ENCODE measurements around the gene FOXP1.

The FOXP1 gene

GRCh38 chr3:70959506-70960291 lies 623.8 kb downstream of the FOXP1 start:
- no peak for DNase-seq (ENCODE audit: low spot score)
- TF ChIP-seq CTCF (IDR thresholded peaks at IDR 0.05; ENCODE audit: extremely low read depth, insufficient read depth, missing control alignments), result no peak
- in situ Hi-C loops (cut with MboI; ENCODE audit: low pct_unique_long_range_greater_than_20kb, low sequenced_read_pairs, unreplicated experiment), result no loop called here

- no peak for TF ChIP-seq CTCF (IDR thresholded peaks at IDR 0.05; ENCODE audit: extremely low read depth, insufficient read depth, missing control alignments)
- DNase-seq (ENCODE audit: low spot score), result no peak
- in situ Hi-C loops (cut with MboI; ENCODE audit: low pct_unique_long_range_greater_than_20kb, low sequenced_read_pairs, unreplicated experiment), result no loop called here
Measured at GRCh38 chr3:70952033-70952747, 631.3 kb downstream of the FOXP1 start.

- TF ChIP-seq CTCF (IDR thresholded peaks at IDR 0.05; ENCODE audit: extremely low read depth, insufficient read depth, missing control alignments), result no peak
- in situ Hi-C loops (cut with MboI; ENCODE audit: low pct_unique_long_range_greater_than_20kb, low sequenced_read_pairs, unreplicated experiment), result no loop called here
- DNase-seq (ENCODE audit: low spot score), result no peak
Measured at GRCh38 chr3:70951316-70951715, 632.2 kb downstream of the FOXP1 start.

GRCh38 chr3:70947579-70947978 lies 635.9 kb downstream of the FOXP1 start:
- no peak for DNase-seq (ENCODE audit: low spot score)
- in situ Hi-C loops (cut with MboI; ENCODE audit: low pct_unique_long_range_greater_than_20kb, low sequenced_read_pairs, unreplicated experiment), result no loop called here
- no peak for TF ChIP-seq CTCF (IDR thresholded peaks at IDR 0.05; ENCODE audit: extremely low read depth, insufficient read depth, missing control alignments)

GRCh38 chr3:70943886-70944285 lies 639.6 kb downstream of the FOXP1 start:
- DNase-seq (ENCODE audit: low spot score), result no peak
- in situ Hi-C loops (cut with MboI; ENCODE audit: low pct_unique_long_range_greater_than_20kb, low sequenced_read_pairs, unreplicated experiment), result no loop called here
- no peak for TF ChIP-seq CTCF (IDR thresholded peaks at IDR 0.05; ENCODE audit: extremely low read depth, insufficient read depth, missing control alignments)

- DNase-seq (ENCODE audit: low spot score), result no peak
- in situ Hi-C loops (cut with MboI; ENCODE audit: low pct_unique_long_range_greater_than_20kb, low sequenced_read_pairs, unreplicated experiment), result no loop called here
Measured at GRCh38 chr3:70933105-70933810, 650.3 kb downstream of the FOXP1 start.

More at GRCh38 chr3:70933105-70933810, 650.3 kb downstream of the FOXP1 start:
- TF ChIP-seq CTCF (IDR thresholded peaks at IDR 0.05; ENCODE audit: extremely low read depth, insufficient read depth, missing control alignments), result no peak

All from GM13977 (cell line).